ENCODE data around the gene DLG2.

GRCh38 chr11:84853841-84854497 lies 773.2 kb downstream of the DLG2 start:
- TF ChIP-seq EZH2 (IDR thresholded peaks at IDR 0.05; ENCODE audit: borderline replicate concordance, low read length): no peak
- TF ChIP-seq, protein P1, sequence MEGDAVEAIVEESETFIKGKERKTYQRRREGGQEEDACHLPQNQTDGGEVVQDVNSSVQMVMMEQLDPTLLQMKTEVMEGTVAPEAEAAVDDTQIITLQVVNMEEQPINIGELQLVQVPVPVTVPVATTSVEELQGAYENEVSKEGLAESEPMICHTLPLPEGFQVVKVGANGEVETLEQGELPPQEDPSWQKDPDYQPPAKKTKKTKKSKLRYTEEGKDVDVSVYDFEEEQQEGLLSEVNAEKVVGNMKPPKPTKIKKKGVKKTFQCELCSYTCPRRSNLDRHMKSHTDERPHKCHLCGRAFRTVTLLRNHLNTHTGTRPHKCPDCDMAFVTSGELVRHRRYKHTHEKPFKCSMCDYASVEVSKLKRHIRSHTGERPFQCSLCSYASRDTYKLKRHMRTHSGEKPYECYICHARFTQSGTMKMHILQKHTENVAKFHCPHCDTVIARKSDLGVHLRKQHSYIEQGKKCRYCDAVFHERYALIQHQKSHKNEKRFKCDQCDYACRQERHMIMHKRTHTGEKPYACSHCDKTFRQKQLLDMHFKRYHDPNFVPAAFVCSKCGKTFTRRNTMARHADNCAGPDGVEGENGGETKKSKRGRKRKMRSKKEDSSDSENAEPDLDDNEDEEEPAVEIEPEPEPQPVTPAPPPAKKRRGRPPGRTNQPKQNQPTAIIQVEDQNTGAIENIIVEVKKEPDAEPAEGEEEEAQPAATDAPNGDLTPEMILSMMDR (conservative IDR thresholded peaks at IDR 0.05 in 1 of 2, IDR thresholded peaks at IDR 0.05 in 1 of 2; ENCODE audit: extremely low read depth in 1 of 2, insufficient read depth in 1 of 2, low read depth in 1 of 2, low read length in 2 of 2): no peak
